ENCODE results near the gene LIG1.

Gene LIG1

GRCh38 chr19:48196321-48196763 lies 26.2 kb upstream of the LIG1 start:
- Histone ChIP-seq H3K4me1 (ENCODE audit: control insufficient read depth in 1 of 2, insufficient read depth in 2 of 2, low read length in 2 of 2) (peaks cover 2 to 7% of the 10 kb centered on the region in 2 donors), H3K27me3 (ENCODE audit: control insufficient read depth in 1 of 2, insufficient read depth in 2 of 2, low read length in 2 of 2) (no peaks in the 10 kb centered on the region), H3K4me3 (ENCODE audit: low read depth in 1 of 2, low read length in 2 of 2) (no peak overlapping the region), H3K9me3 (ENCODE audit: control insufficient read depth in 1 of 2, low read length in 2 of 2) (no peaks in the 10 kb centered on the region), H3K27ac (ENCODE audit: low read depth, low read length) (no peak overlapping the region), H3K36me3 (ENCODE audit: control insufficient read depth in 1 of 2, insufficient read depth in 2 of 2, low read length in 2 of 2) (no peaks in the 10 kb centered on the region), H3K9ac (ENCODE audit: low read depth in 1 of 2, low read length in 2 of 2) (no peak overlapping the region)

GRCh38 chr19:48194844-48195830 lies 25.0 kb upstream of the LIG1 start:
- Histone ChIP-seq H3K9me3 (ENCODE audit: control insufficient read depth in 1 of 2, low read length in 2 of 2) (no peaks in the 10 kb centered on the region), H3K27me3 (ENCODE audit: control insufficient read depth in 1 of 2, insufficient read depth in 2 of 2, low read length in 2 of 2) (no peaks in the 10 kb centered on the region), H3K9ac (ENCODE audit: low read depth in 1 of 2, low read length in 2 of 2) (no peak overlapping the region), H3K4me3 (ENCODE audit: low read depth in 1 of 2, low read length in 2 of 2) (no peak overlapping the region), H3K4me1 (ENCODE audit: control insufficient read depth in 1 of 2, insufficient read depth in 2 of 2, low read length in 2 of 2) (peaks cover 2 to 7% of the 10 kb centered on the region in 2 donors), H3K27ac (ENCODE audit: low read depth, low read length) (no peak overlapping the region), H3K36me3 (ENCODE audit: control insufficient read depth in 1 of 2, insufficient read depth in 2 of 2, low read length in 2 of 2) (peaks cover 0 to 4% of the 10 kb centered on the region in 2 donors)

GRCh38 chr19:48194041-48194843 lies 24.1 kb upstream of the LIG1 start:
- H3K9me3 ChIP-seq (ENCODE audit: control insufficient read depth in 1 of 2, low read length in 2 of 2), result no peaks in the 10 kb centered on the region

GRCh38 chr19:48192750-48193149 lies 22.6 kb upstream of the LIG1 start:
- Histone ChIP-seq H3K27me3 (ENCODE audit: control insufficient read depth in 1 of 2, insufficient read depth in 2 of 2, low read length in 2 of 2) (no peaks in the 10 kb centered on the region), H3K4me1 (ENCODE audit: control insufficient read depth in 1 of 2, insufficient read depth in 2 of 2, low read length in 2 of 2) (peaks cover 2 to 7% of the 10 kb centered on the region in 2 donors), H3K36me3 (ENCODE audit: control insufficient read depth in 1 of 2, insufficient read depth in 2 of 2, low read length in 2 of 2) (peaks cover 0 to 7% of the 10 kb centered on the region in 2 donors), H3K4me3 (ENCODE audit: low read depth in 1 of 2, low read length in 2 of 2) (no peak overlapping the region), H3K27ac (ENCODE audit: low read depth, low read length) (no peak overlapping the region), H3K9me3 (ENCODE audit: control insufficient read depth in 1 of 2, low read length in 2 of 2) (no peaks in the 10 kb centered on the region), H3K9ac (ENCODE audit: low read depth in 1 of 2, low read length in 2 of 2) (no peak overlapping the region)

More at GRCh38 chr19:48194041-48194843, 24.1 kb upstream of the LIG1 start:
- no peak overlapping the region for H3K9ac ChIP-seq (ENCODE audit: low read depth in 1 of 2, low read length in 2 of 2)
- H3K36me3 ChIP-seq (ENCODE audit: control insufficient read depth in 1 of 2, insufficient read depth in 2 of 2, low read length in 2 of 2), result peaks cover 0 to 4% of the 10 kb centered on the region in 2 donors
- no peak overlapping the region for H3K27ac ChIP-seq (ENCODE audit: low read depth, low read length)
- H3K4me1 ChIP-seq (ENCODE audit: control insufficient read depth in 1 of 2, insufficient read depth in 2 of 2, low read length in 2 of 2), result peaks cover 2 to 7% of the 10 kb centered on the region in 2 donors
- no peaks in the 10 kb centered on the region for H3K27me3 ChIP-seq (ENCODE audit: control insufficient read depth in 1 of 2, insufficient read depth in 2 of 2, low read length in 2 of 2)
- no peak overlapping the region for H3K4me3 ChIP-seq (ENCODE audit: low read depth in 1 of 2, low read length in 2 of 2)

GRCh38 chr19:48190885-48191284 lies 20.7 kb upstream of the LIG1 start:
- no peak overlapping the region for H3K27ac ChIP-seq (ENCODE audit: low read depth, low read length)
- no peaks in the 10 kb centered on the region for H3K9me3 ChIP-seq (ENCODE audit: control insufficient read depth in 1 of 2, low read length in 2 of 2)
- peaks cover 0 to 7% of the 10 kb centered on the region in 2 donors for H3K36me3 ChIP-seq (ENCODE audit: control insufficient read depth in 1 of 2, insufficient read depth in 2 of 2, low read length in 2 of 2)
- H3K9ac ChIP-seq (ENCODE audit: low read depth in 1 of 2, low read length in 2 of 2), result no peak overlapping the region
- no peaks in the 10 kb centered on the region for H3K27me3 ChIP-seq (ENCODE audit: control insufficient read depth in 1 of 2, insufficient read depth in 2 of 2, low read length in 2 of 2)
- no peak overlapping the region for H3K4me3 ChIP-seq (ENCODE audit: low read depth in 1 of 2, low read length in 2 of 2)
- H3K4me1 ChIP-seq (ENCODE audit: control insufficient read depth in 1 of 2, insufficient read depth in 2 of 2, low read length in 2 of 2), result no peaks in the 10 kb centered on the region

- H3K4me3 ChIP-seq (ENCODE audit: low read depth in 1 of 2, low read length in 2 of 2), result no peak overlapping the region
- H3K27ac ChIP-seq (ENCODE audit: low read depth, low read length), result no peak overlapping the region
- H3K9ac ChIP-seq (ENCODE audit: low read depth in 1 of 2, low read length in 2 of 2), result no peak overlapping the region
- H3K27me3 ChIP-seq (ENCODE audit: control insufficient read depth in 1 of 2, insufficient read depth in 2 of 2, low read length in 2 of 2), result no peaks in the 10 kb centered on the region
- peaks cover 0 to 7% of the 10 kb centered on the region in 2 donors for H3K36me3 ChIP-seq (ENCODE audit: control insufficient read depth in 1 of 2, insufficient read depth in 2 of 2, low read length in 2 of 2)
- no peaks in the 10 kb centered on the region for H3K9me3 ChIP-seq (ENCODE audit: control insufficient read depth in 1 of 2, low read length in 2 of 2)
- H3K4me1 ChIP-seq (ENCODE audit: control insufficient read depth in 1 of 2, insufficient read depth in 2 of 2, low read length in 2 of 2), result no peaks in the 10 kb centered on the region
Measured at GRCh38 chr19:48190288-48190884, 20.2 kb upstream of the LIG1 start.

- H3K27me3 ChIP-seq (ENCODE audit: control insufficient read depth in 1 of 2, insufficient read depth in 2 of 2, low read length in 2 of 2), result no peaks in the 10 kb centered on the region
- no peak overlapping the region for H3K9ac ChIP-seq (ENCODE audit: low read depth in 1 of 2, low read length in 2 of 2)
- no peaks in the 10 kb centered on the region for H3K4me1 ChIP-seq (ENCODE audit: control insufficient read depth in 1 of 2, insufficient read depth in 2 of 2, low read length in 2 of 2)
- H3K9me3 ChIP-seq (ENCODE audit: control insufficient read depth in 1 of 2, low read length in 2 of 2), result peaks cover under 1 to 5% of the 10 kb centered on the region in 2 donors
- no peak overlapping the region for H3K4me3 ChIP-seq (ENCODE audit: low read depth in 1 of 2, low read length in 2 of 2)
- H3K27ac ChIP-seq (ENCODE audit: low read depth, low read length), result no peak overlapping the region
- peaks cover 2 to 7% of the 10 kb centered on the region in 2 donors for H3K36me3 ChIP-seq (ENCODE audit: control insufficient read depth in 1 of 2, insufficient read depth in 2 of 2, low read length in 2 of 2)
Measured at GRCh38 chr19:48186541-48186991, 16.4 kb upstream of the LIG1 start.

- H3K27ac ChIP-seq (ENCODE audit: low read depth, low read length), result no peak overlapping the region
- no peak overlapping the region for H3K4me3 ChIP-seq (ENCODE audit: low read depth in 1 of 2, low read length in 2 of 2)
- no peak overlapping the region for H3K9ac ChIP-seq (ENCODE audit: low read depth in 1 of 2, low read length in 2 of 2)
- no peaks in the 10 kb centered on the region for H3K27me3 ChIP-seq (ENCODE audit: control insufficient read depth in 1 of 2, insufficient read depth in 2 of 2, low read length in 2 of 2)
- peaks cover 6 to 10% of the 10 kb centered on the region in 2 donors for H3K9me3 ChIP-seq (ENCODE audit: control insufficient read depth in 1 of 2, low read length in 2 of 2)
- H3K4me1 ChIP-seq (ENCODE audit: control insufficient read depth in 1 of 2, insufficient read depth in 2 of 2, low read length in 2 of 2), result no peaks in the 10 kb centered on the region
- H3K36me3 ChIP-seq (ENCODE audit: control insufficient read depth in 1 of 2, insufficient read depth in 2 of 2, low read length in 2 of 2), result peaks cover 4 to 11% of the 10 kb centered on the region in 2 donors
Measured at GRCh38 chr19:48186015-48186414, 15.9 kb upstream of the LIG1 start.

- Histone ChIP-seq H3K27me3 (ENCODE audit: control insufficient read depth in 1 of 2, insufficient read depth in 2 of 2, low read length in 2 of 2) (no peaks in the 10 kb centered on the region), H3K4me1 (ENCODE audit: control insufficient read depth in 1 of 2, insufficient read depth in 2 of 2, low read length in 2 of 2) (no peaks in the 10 kb centered on the region), H3K4me3 (ENCODE audit: low read depth in 1 of 2, low read length in 2 of 2) (no peak overlapping the region), H3K36me3 (ENCODE audit: control insufficient read depth in 1 of 2, insufficient read depth in 2 of 2, low read length in 2 of 2) (peaks cover 4 to 5% of the 10 kb centered on the region in 2 donors), H3K9me3 (ENCODE audit: control insufficient read depth in 1 of 2, low read length in 2 of 2) (peaks cover 6 to 10% of the 10 kb centered on the region in 2 donors), H3K9ac (ENCODE audit: low read depth in 1 of 2, low read length in 2 of 2) (no peak overlapping the region), H3K27ac (ENCODE audit: low read depth, low read length) (no peak overlapping the region)
Measured at GRCh38 chr19:48183356-48183755, 13.2 kb upstream of the LIG1 start.

Measured in duodenal mucosa (tissue), 2 donors.